ENCODE data around the gene GLYAT.
"Not testable (repeated sequence)": the region's sequence is repeated elsewhere in the genome, so short reads cannot be mapped to it uniquely, and the experiment has no call there.

The GLYAT gene

DNA sequence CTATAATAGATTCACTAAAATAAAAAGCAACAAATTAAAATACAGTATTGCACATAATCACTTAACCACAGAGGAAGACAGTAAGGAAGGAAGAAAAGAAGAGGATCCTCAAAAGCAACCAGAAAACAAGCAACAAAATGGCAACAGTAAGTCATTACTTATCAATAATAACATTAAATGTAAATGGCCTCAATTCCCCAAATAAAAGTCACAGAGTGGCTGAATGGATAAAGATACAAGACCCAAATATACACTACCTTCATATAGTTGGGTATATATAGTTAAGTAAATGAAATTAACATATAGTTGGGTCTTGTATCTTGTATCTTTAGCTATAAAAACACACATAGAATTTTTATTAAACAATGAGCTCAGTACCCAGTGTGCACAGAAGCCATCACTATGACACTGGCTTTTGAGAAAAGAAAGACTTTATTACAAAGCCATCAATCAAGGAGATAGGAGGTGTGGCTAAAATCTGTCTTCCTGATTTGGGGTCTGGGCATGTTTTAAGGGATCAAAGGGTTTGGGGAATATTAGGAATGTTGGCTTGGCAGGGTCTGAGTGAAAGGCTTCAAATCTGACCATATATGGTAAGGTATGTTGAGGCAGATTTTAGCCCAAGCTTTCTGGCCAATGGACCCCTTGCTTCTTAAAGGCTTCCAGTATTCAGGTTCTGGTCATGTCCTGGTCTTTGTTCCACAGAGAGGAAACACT is 13.4 kb upstream of the GLYAT start:
- DNase-seq (ENCODE audit: low read depth in 4 of 4, low spot score in 1 of 4): no peak

DNA sequence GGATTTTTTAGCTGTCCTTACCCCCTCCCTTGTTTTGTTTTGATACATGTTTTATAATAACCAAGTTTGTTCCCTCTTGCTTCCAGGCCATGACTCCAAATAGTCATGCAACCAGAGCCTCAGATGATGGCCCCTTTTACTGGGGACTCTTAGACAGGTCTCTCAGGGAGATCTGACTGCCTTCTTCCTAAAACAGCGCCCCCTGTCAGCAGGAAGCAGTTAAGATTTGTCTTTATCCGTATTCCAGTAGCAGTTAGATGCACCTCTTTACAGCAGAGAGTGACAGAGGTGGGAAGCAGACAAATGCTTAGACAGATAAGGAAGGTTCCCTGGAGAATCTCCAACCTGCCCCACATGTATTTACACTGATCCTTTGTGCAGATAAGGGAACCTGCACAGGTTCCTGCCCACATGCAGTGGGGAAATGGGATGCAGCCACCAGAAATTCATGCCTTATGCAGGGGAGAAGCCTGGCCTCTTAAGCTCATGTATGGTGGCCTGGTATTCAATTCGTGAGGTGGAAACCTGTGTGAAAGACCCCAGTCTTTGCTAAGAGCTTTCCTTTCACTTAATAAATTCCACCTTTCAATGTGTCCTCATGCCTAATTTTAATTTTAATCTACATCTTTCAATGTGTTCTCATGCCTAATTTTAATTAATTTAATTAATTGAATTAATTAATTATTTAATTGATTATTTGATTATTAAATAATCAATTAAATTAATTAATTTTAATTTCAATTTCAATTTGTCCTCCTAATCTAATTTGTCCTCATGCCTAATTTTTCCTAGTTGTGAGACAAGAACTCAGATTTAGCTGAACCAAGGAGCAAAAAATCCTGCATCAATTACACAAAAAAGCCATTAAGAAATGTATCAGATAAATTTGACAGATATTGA is 11.5 kb upstream of the GLYAT start:
- DNase-seq (ENCODE audit: low read depth in 4 of 4, low spot score in 1 of 4): no peak

DNA sequence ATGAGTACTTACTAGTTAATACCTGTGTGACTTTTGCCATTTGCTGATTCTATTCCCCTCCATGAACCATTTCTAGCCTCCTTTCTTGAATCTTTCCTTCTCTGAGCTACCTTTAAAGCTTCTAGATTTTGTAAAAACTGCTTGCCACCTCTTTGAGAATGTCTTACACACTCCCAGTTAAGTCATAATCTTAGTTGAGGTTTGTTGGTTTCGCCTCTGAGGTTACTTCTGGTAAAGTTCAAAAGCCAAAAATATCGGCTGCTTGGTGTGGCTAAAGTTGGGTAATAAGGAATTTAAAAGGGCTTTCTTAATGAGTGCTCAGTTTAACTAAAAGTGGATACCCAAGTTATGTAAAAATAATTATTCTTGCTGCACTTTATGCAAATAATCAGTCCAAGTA is 10.4 kb upstream of the GLYAT start:
- no peak for DNase-seq (ENCODE audit: low read depth in 4 of 4, low spot score in 1 of 4)

DNA sequence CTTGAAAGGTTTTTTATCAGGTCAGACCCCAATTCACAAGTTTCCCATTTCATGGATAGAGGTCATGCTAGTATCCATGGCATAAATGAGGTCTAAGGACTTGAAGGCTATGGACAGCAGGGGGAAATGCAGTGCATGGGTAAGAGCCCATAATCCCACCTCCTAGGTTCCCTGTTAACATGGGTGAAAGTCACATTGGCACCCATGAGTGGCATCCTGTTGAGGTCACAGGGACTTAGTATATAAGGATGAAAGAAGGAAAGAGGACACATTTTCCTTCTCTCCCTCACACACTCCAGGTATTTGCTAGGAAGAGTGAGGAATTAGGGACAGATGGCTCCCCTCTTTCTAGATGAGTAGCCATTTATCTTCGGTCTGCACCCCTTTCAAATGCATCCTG is 9.4 kb upstream of the GLYAT start:
- DNase-seq (ENCODE audit: low read depth in 4 of 4, low spot score in 1 of 4): no peak

DNA sequence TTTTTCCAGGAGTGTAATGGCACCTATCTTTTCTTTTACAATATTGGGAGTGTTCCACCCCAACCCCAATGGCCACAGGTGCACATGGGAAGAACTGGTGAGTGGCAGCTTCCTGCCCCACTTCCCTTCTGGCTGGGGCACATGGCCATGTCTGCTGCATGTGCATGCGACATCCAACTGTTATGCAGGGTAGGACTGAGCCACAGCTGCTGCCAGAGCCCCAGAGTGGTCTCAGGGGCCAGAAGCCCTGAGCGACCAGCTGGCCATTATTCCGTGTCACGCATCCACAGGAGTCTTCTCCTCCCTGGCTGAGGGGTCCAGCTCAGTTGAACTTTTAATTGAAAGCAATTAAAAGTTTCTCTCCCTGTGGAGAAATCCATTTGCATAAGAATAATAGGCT is 8.7 kb upstream of the GLYAT start:
- no peak for DNase-seq (ENCODE audit: low read depth in 4 of 4, low spot score in 1 of 4)

DNA sequence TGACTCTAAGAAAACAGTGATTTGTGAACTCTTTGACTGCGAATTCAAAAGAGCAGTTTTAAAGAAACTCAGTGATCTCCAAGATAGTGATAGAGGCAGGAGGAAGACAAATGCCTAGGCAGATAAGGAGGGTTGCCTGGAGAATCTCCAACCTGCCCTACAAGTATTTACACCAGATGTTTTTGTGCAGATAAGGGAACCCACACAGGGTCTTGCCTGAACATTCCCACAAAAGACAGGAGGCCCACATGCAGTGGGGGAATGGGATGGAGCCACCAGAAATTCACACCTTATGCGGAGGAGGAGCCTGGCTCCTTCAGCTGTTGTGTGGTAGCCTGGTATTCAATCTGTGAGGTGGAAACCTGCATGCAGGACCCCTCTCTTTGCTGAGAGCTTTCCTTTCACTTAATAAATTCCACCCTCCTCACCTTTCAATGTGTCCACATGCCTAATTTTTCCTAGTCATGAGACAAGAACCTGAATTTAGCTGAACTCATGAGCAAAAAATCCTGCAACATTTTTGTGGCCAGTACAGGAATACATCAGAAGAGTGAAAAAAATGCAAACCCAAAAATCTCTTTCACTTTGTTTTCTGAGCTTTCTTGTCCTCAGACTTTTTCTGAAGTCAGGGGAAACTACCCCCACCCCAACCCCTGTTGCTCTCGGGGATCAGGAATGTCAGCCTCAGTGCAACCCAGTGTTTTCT is 8.1 kb upstream of the GLYAT start:
- no peak for DNase-seq (ENCODE audit: low read depth in 4 of 4, low spot score in 1 of 4)

DNA sequence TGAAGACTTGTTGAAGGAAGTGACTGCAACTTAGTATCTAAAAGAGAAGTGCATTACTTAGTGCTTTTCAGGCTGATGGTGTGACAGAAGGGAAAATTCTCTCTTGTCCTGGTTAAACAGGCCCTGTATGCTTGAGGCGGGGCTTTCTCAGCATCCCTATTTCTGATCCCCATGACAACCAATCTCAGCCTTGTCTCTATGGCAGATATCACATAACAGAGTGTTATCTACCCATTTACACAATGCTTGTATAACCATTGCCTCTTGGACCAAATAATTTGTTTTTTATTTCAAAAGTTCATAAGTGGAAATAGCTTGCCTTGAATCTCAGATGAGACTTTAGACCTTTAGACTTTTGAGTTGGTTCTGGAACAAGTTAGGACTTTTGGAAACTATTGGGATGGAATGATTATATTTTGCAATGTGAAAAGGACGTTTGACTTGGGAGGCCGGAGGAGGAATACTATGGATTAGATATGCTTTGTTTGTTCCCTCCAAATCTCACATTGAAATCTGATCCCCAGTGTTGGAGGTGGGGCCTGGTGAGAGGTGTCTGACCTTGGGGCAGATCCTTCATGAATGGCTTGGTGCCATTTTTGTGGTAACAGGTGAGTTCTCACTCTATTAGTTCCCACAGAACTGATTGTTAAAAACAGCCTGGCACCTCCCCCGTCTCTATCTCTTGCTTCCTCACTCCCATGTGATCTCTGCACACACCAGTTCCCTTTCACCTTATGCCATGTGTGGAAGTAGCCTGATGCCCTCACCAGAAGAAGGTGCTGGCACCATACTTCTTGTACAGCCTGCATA is 3.1 kb upstream of the GLYAT start:
- no peak for DNase-seq (ENCODE audit: low read depth in 4 of 4, low spot score in 1 of 4)

DNA sequence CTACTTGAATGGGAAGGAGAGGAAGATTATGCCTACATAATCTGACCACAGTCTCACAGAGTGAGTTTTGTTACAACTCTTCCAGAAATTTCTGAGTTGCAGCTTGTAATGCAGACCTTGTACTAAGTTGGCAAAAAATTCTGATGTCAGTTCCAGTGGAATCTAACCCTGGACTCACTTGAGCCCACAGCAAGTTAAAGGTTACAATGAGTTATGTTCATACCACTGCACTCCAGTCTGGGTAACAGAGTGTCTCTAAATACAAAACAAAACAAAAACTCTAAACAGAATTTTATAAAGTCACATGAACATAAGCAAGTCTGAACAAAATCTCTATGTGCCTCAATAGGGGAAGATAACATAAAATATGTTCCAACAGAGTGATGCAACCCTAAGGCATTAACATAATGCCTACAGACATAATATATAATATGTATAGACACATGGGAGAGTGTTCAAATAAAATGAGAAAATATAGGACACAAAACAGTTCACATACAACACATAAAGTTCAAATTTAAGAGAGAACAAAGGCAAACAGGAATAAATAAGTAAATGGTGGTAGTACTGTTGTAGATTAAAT is 1.1 kb downstream of the GLYAT start:
- DNase-seq (ENCODE audit: low read depth in 4 of 4, low spot score in 1 of 4): no peak

DNA sequence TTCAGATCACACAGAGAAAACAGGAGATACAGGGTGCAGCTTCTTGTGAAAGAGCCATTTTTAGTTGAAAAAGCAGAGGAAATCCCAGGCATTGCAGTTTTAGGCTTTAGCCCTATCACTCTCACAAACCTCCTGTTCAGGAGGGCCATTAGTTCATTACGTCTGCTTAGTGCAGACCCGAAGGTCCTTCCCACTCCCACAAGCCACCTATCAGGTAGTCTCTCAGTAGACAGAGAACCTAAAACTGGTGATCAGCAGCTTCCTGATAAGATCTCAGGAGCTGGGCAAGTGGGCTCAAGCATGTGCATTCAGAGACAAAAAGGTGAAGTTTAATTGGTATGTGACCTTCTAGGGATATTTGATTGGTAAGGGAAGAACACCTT is 4.3 kb downstream of the GLYAT start:
- DNase-seq (ENCODE audit: low read depth in 4 of 4, low spot score in 1 of 4): no peak

DNA sequence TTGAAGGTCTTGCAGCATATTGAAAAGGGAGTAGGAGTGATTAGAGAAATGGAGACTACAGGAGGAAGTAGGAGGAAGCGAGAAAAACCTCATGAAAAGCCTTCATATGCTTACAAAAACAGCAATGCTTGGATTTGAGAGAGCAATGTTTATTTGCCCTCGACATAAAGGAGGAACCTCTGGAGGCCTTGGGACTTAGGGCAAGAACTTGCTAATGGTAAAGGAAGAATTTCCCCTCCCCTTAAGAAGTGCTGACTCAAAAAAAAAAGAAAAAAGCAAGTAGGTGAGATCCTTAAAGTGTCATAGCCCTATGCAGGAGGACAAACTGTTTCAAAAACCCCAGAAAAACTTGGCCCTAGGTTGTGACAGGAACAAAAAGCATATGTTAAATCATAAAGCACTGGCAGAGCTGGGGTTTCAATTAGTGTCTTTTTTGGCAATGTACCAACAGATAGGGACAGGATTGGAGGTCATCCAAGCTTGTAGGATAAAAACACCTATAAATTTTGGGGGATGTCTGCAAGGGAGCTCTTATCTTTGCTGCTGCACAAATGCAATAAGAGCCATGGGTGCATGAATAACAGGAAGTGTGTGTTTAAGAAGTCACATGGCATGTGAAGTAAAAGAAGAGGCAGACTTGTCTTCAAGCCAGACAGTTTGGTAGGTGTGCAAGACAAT is 4.9 kb downstream of the GLYAT start:
- no peak for DNase-seq (ENCODE audit: low read depth in 4 of 4, low spot score in 1 of 4)

DNA sequence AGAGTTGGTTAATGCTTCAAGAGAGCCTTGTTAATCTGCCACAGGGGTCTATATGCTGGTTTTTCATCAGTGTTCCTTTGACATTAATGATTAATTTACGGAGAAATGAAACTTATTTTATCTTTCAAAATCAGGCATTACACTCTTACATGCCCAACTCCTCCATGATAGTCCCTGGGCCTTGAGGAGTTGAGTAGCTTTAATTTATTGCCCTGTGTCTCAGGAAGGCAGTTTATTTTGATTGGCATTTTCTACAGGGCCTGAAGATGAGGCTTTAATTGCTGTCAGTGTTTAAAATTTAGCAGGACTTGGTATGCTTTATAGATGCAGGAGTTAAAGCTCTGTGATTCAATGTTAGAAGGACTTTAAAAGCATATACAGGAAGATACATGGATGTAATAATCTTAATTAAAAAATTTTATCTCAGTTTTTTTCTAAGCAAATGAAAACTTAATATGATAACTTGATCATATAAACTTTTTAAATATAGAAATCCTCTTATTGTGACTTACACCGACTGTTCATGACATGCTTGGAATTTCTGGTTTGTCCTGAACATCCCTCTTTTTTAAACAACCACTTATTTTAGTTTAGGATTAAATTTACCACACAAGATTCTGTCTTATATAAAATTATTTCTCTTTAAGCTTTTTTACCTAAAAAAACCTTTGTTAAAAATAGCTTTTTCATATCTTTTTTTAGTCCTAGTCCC is 12.2 kb downstream of the GLYAT start:
- no peak for DNase-seq (ENCODE audit: low read depth in 4 of 4, low spot score in 1 of 4)

DNA sequence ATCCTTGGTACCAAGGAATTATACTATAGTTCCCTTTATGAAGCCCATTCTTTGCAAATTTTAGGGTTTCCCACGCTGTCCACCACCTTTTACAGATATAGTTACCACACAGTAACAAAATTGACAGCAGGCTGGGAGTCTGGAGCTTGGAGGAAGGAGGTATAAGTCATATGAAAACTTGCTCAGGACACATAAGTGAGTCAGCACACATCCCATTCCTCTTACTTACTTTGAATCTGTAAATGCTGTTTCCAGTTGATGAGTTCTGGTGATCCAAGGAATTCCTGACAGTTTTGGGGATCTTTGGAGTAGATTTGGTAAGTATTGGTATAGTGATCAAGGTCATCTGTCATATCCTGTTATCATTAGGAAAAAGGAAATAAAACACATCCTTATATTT is 19.2 kb downstream of the GLYAT start:
- DNase-seq (ENCODE audit: low read depth in 4 of 4, low spot score in 1 of 4): no peak

DNA sequence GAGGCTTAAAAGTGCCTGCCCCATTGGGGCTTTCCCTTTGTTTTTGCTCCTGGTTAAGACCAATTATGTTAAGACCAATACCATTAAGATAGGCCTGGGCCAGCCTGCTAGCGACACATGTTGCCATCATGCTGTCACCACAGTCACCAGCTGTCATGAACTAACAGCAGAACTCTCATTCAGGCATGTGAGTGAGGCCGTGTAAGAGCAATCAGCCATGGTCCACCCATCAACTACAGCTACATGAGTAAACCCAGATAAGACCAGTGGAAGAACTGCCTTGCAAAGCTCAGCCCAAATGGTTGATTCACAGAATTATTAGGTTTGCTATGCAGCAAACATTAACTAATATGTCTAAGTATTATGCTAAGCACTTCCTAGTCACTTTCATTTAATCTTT is 19.9 kb downstream of the GLYAT start:
- DNase-seq (ENCODE audit: low read depth in 4 of 4, low spot score in 1 of 4): no peak

DNA sequence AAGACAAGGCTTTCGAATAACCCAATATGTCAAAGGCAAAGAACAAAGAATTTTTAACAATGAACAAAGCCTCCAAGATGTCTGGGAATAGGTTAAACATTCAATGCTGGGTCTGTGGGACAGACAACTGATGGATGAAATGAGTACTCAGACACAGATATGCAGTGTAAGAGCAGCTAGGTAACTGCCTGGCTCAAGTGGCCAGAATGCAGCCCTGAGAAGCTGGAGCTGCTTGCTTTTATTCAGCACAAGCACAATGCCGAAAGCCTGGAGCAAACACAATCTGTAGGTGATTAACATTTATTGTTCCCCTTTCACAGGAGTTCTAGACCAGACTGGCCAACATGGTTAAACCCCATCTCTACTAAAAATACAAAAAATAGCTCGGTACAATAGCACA is 24.0 kb downstream of the GLYAT start:
- DNase-seq (ENCODE audit: low read depth in 4 of 4, low spot score in 1 of 4): no peak

DNA sequence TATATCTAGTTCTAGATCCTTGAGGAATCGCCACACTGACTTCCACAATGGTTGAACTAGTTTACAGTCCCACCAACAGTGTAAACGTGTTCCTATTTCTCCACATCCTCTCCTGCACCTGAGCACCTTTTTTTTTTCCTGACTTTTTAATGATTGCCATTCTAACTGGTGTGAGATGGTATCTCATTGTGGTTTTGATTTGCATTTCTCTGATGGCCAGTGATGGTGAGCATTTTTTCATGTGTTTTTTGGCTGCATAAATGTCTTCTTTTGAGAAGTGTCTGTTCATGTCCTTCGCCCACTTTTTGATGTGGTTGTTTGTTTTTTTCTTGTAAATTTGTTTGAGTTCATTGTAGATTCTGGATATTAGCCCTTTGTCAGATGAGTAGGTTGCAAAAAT is 34.9 kb downstream of the GLYAT start:
- not testable (repeated sequence) for DNase-seq (ENCODE audit: low read depth in 4 of 4, low spot score in 1 of 4)

DNA sequence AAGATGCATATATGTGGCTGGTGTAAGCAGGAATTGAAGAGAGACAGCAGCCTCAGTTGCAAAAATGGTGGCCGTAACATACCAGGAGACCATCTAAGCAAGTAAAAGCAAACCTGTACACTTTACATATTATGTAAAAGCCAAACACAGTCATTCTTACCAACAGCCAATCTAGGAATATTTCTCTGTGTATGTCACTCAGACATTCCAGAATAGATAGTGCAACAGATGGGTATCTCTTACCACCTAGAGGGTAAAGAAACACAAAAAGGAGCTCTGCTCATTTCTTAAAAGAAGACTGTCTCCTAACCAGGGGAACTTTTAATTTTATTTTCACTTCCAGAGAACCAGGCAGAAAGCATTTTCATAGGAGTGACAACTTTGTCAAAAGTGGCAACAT is 38.7 kb downstream of the GLYAT start:
- DNase-seq (ENCODE audit: low read depth in 4 of 4, low spot score in 1 of 4): no peak

DNA sequence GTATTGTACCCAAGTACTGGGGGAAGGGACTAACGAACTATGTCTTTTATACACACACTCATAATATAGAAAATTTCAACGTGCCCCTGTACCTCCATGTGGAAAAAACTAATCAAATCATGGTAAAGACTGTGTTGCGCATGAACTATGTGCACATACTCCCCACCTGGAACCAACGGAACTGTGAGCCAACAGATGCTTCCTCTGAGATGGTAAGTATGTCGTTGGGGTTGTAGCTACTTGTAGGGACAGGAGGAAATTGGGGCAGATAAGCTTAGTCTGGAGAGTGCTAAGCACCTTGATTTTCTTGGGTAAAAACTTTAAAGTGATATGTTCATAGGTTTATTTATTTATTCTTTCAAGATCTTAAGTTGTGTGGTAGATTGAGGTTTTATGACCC is 40.1 kb downstream of the GLYAT start:
- DNase-seq (ENCODE audit: low read depth in 4 of 4, low spot score in 1 of 4): no peak

DNA sequence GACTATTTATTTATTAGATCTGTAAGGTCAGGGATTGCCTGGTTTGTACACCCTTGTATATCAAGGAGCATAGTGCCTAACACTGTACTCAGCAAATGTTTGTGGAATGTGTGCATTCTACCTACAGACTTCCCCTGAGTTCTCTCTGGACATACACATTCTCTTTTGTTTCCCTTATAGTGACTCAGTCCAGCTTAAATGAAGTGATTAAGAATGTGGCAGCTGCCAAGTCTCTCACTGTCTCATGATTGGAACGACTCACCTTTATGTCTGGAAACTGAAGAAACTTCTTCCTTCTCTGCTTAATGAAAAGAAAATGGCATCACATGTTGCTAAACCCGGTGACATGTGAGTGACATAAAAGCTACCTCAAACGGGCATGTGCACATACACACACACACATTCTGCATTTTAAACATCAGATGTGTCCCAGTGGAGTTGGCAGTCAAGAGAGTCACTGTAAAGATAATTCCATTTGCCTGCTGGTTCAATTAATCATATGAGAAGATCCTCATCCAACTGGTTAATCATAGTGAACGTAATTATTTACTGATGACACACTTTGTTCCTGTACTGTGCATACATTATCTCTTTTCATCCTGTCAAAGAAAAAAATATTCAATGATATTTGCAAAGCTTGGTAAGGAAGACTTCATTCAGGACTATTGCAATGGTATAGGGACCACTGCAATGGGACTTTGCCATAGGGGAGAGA is 42.8 kb downstream of the GLYAT start:
- DNase-seq (ENCODE audit: low read depth in 4 of 4, low spot score in 1 of 4): no peak
